ENCODE data around the gene FMNL2.

FMNL2 gene

DNA sequence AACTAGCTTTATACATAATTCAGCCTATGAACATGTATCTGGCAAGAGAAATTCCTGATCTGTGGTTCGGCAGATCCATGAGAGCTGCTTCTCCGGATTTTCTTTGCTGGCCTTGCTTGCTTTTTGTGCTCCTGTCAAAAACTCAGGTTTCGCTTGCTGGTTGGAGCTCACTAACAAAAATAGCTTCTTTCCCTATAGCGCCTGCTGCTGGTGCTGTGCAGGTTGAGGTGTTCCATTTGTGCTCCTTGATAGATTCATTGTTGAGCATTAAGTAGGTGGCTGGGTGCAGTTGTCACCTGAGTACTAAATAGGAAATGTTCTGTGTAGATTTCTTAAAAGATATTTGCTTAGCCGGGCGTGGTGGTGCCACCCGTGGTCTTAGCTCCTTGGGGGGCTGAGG lies 234.2 kb downstream of the FMNL2 start:
- Histone ChIP-seq H3K4me1 (ENCODE audit: control insufficient read depth in 2 of 2, insufficient read depth in 2 of 2, low read length in 2 of 2) (no peaks in the 10 kb centered on the region), H3K36me3 (ENCODE audit: control insufficient read depth in 2 of 2, insufficient read depth in 2 of 2, low read length in 2 of 2) (no peaks in the 10 kb centered on the region), H3K27me3 (ENCODE audit: control insufficient read depth in 2 of 2, insufficient read depth in 2 of 2, low read length in 2 of 2) (no peaks in the 10 kb centered on the region), H3K9ac (ENCODE audit: low read depth in 1 of 2, low read length in 2 of 2) (no peak overlapping the region), H3K4me3 (ENCODE audit: low read length in 2 of 2) (no peak overlapping the region), H3K9me3 (ENCODE audit: control insufficient read depth in 2 of 2, low read length in 2 of 2) (no peaks in the 10 kb centered on the region), H3K27ac (ENCODE audit: low read depth in 2 of 2, low read length in 2 of 2) (no peak overlapping the region)

DNA sequence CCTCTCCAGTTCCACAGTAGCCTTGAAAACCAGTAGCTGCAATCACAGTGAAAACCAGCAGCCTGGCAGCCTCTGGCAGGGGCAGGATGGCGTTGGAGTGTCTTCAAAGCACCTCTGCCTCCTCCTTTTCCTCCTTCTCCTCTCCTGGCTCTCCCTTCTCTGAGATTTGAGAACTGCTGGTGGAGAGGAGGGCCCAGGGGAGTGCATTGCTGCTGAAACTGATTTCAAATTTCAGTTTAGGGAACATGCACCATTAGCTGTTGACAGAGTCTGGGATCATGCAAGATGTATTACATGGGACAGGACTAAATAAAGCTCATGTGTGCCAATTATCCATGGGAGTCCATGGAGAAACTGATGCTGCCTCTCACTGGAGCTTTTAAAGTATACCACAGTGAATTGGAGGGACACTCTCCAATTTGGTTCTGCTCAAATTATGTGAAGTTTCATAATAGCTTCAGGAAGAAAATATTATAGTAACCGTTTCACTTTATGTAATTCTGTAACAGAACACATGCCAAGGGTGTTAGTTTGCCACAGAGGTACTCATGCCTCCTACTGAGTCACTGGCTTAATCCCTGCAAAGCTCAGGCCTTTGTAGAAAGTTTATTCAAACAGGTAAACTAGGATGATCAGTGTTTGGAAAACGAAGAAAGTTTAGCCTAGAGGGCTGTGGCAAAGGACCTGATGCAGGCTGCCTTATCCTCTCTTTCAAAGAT lies 236.2 kb downstream of the FMNL2 start:
- H3K9ac ChIP-seq (ENCODE audit: low read depth in 1 of 2, low read length in 2 of 2), result no peak overlapping the region
- H3K27ac ChIP-seq (ENCODE audit: low read depth in 2 of 2, low read length in 2 of 2), result no peak overlapping the region
- H3K4me3 ChIP-seq (ENCODE audit: low read length in 2 of 2), result no peak overlapping the region
- no peaks in the 10 kb centered on the region for H3K27me3 ChIP-seq (ENCODE audit: control insufficient read depth in 2 of 2, insufficient read depth in 2 of 2, low read length in 2 of 2)
- H3K36me3 ChIP-seq (ENCODE audit: control insufficient read depth in 2 of 2, insufficient read depth in 2 of 2, low read length in 2 of 2), result no peaks in the 10 kb centered on the region
- H3K4me1 ChIP-seq (ENCODE audit: control insufficient read depth in 2 of 2, insufficient read depth in 2 of 2, low read length in 2 of 2), result no peaks in the 10 kb centered on the region
- no peaks in the 10 kb centered on the region for H3K9me3 ChIP-seq (ENCODE audit: control insufficient read depth in 2 of 2, low read length in 2 of 2)

- H3K27ac ChIP-seq (ENCODE audit: low read depth in 2 of 2, low read length in 2 of 2), result no peak overlapping the region
- no peaks in the 10 kb centered on the region for H3K4me1 ChIP-seq (ENCODE audit: control insufficient read depth in 2 of 2, insufficient read depth in 2 of 2, low read length in 2 of 2)
- no peaks in the 10 kb centered on the region for H3K36me3 ChIP-seq (ENCODE audit: control insufficient read depth in 2 of 2, insufficient read depth in 2 of 2, low read length in 2 of 2)
- H3K27me3 ChIP-seq (ENCODE audit: control insufficient read depth in 2 of 2, insufficient read depth in 2 of 2, low read length in 2 of 2), result no peaks in the 10 kb centered on the region
- H3K4me3 ChIP-seq (ENCODE audit: low read length in 2 of 2), result no peak overlapping the region
- no peaks in the 10 kb centered on the region for H3K9me3 ChIP-seq (ENCODE audit: control insufficient read depth in 2 of 2, low read length in 2 of 2)
- H3K9ac ChIP-seq (ENCODE audit: low read depth in 1 of 2, low read length in 2 of 2), result no peak overlapping the region
Observed at GRCh38 chr2:152572031-152572430, 237.1 kb downstream of the FMNL2 start.

- H3K36me3 ChIP-seq (ENCODE audit: control insufficient read depth in 2 of 2, insufficient read depth in 2 of 2, low read length in 2 of 2), result no peaks in the 10 kb centered on the region
- H3K27me3 ChIP-seq (ENCODE audit: control insufficient read depth in 2 of 2, insufficient read depth in 2 of 2, low read length in 2 of 2), result no peaks in the 10 kb centered on the region
- H3K4me3 ChIP-seq (ENCODE audit: low read length in 2 of 2), result no peak overlapping the region
- no peaks in the 10 kb centered on the region for H3K9me3 ChIP-seq (ENCODE audit: control insufficient read depth in 2 of 2, low read length in 2 of 2)
- no peak overlapping the region for H3K9ac ChIP-seq (ENCODE audit: low read depth in 1 of 2, low read length in 2 of 2)
- H3K27ac ChIP-seq (ENCODE audit: low read depth in 2 of 2, low read length in 2 of 2), result no peak overlapping the region
- no peaks in the 10 kb centered on the region for H3K4me1 ChIP-seq (ENCODE audit: control insufficient read depth in 2 of 2, insufficient read depth in 2 of 2, low read length in 2 of 2)
Observed at GRCh38 chr2:152573168-152573567, 238.2 kb downstream of the FMNL2 start.

DNA sequence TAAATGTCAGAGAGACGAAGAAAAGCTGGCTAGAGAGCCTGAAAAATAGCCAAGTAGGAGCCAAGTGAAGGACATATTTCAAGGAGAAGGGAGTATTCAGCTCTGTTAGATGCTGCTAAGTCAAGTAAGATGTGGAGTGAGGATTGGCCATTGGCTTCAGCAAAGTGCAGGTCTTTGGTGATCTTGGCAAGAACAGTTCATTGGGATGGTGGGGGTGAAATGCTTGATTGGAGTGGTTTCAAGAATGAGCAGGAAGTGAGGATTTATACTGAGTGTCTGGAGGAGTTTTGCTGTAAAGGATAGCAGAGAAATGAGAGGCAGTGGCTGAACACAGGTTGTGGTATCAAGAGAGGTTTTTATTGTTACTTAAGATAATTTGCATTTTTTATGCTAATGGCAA lies 242.6 kb downstream of the FMNL2 start:
- H3K9me3 ChIP-seq (ENCODE audit: control insufficient read depth in 2 of 2, low read length in 2 of 2), result no peaks in the 10 kb centered on the region
- no peak overlapping the region for H3K27ac ChIP-seq (ENCODE audit: low read depth in 2 of 2, low read length in 2 of 2)
- no peaks in the 10 kb centered on the region for H3K27me3 ChIP-seq (ENCODE audit: control insufficient read depth in 2 of 2, insufficient read depth in 2 of 2, low read length in 2 of 2)
- H3K9ac ChIP-seq (ENCODE audit: low read depth in 1 of 2, low read length in 2 of 2), result no peak overlapping the region
- no peak overlapping the region for H3K4me3 ChIP-seq (ENCODE audit: low read length in 2 of 2)
- no peaks in the 10 kb centered on the region for H3K36me3 ChIP-seq (ENCODE audit: control insufficient read depth in 2 of 2, insufficient read depth in 2 of 2, low read length in 2 of 2)
- H3K4me1 ChIP-seq (ENCODE audit: control insufficient read depth in 2 of 2, insufficient read depth in 2 of 2, low read length in 2 of 2), result no peaks in the 10 kb centered on the region

- no peak overlapping the region for H3K27ac ChIP-seq (ENCODE audit: low read depth in 2 of 2, low read length in 2 of 2)
Observed at GRCh38 chr2:152578573-152578972, 243.6 kb downstream of the FMNL2 start.

GRCh38 chr2:152580714-152581113 lies 245.7 kb downstream of the FMNL2 start:
- H3K27me3 ChIP-seq (ENCODE audit: control insufficient read depth in 2 of 2, insufficient read depth in 2 of 2, low read length in 2 of 2), result no peaks in the 10 kb centered on the region
- H3K9ac ChIP-seq (ENCODE audit: low read depth in 1 of 2, low read length in 2 of 2), result no peak overlapping the region
- H3K9me3 ChIP-seq (ENCODE audit: control insufficient read depth in 2 of 2, low read length in 2 of 2), result no peaks in the 10 kb centered on the region
- H3K4me1 ChIP-seq (ENCODE audit: control insufficient read depth in 2 of 2, insufficient read depth in 2 of 2, low read length in 2 of 2), result no peaks in the 10 kb centered on the region
- no peaks in the 10 kb centered on the region for H3K36me3 ChIP-seq (ENCODE audit: control insufficient read depth in 2 of 2, insufficient read depth in 2 of 2, low read length in 2 of 2)
- H3K4me3 ChIP-seq (ENCODE audit: low read length in 2 of 2), result no peak overlapping the region
- H3K27ac ChIP-seq (ENCODE audit: low read depth in 2 of 2, low read length in 2 of 2), result no peak overlapping the region

More at GRCh38 chr2:152578573-152578972, 243.6 kb downstream of the FMNL2 start:
- Histone ChIP-seq H3K9me3 (ENCODE audit: control insufficient read depth in 2 of 2, low read length in 2 of 2) (no peaks in the 10 kb centered on the region), H3K36me3 (ENCODE audit: control insufficient read depth in 2 of 2, insufficient read depth in 2 of 2, low read length in 2 of 2) (no peaks in the 10 kb centered on the region), H3K4me1 (ENCODE audit: control insufficient read depth in 2 of 2, insufficient read depth in 2 of 2, low read length in 2 of 2) (no peaks in the 10 kb centered on the region), H3K27me3 (ENCODE audit: control insufficient read depth in 2 of 2, insufficient read depth in 2 of 2, low read length in 2 of 2) (no peaks in the 10 kb centered on the region), H3K9ac (ENCODE audit: low read depth in 1 of 2, low read length in 2 of 2) (no peak overlapping the region), H3K4me3 (ENCODE audit: low read length in 2 of 2) (no peak overlapping the region)

- H3K36me3 ChIP-seq (ENCODE audit: control insufficient read depth in 2 of 2, insufficient read depth in 2 of 2, low read length in 2 of 2), result no peaks in the 10 kb centered on the region
- H3K9me3 ChIP-seq (ENCODE audit: control insufficient read depth in 2 of 2, low read length in 2 of 2), result no peaks in the 10 kb centered on the region
- H3K4me3 ChIP-seq (ENCODE audit: low read length in 2 of 2), result no peak overlapping the region
- H3K27ac ChIP-seq (ENCODE audit: low read depth in 2 of 2, low read length in 2 of 2), result no peak overlapping the region
- H3K9ac ChIP-seq (ENCODE audit: low read depth in 1 of 2, low read length in 2 of 2), result no peak overlapping the region
- H3K27me3 ChIP-seq (ENCODE audit: control insufficient read depth in 2 of 2, insufficient read depth in 2 of 2, low read length in 2 of 2), result no peaks in the 10 kb centered on the region
- no peaks in the 10 kb centered on the region for H3K4me1 ChIP-seq (ENCODE audit: control insufficient read depth in 2 of 2, insufficient read depth in 2 of 2, low read length in 2 of 2)
Observed at GRCh38 chr2:152581360-152581759, 246.4 kb downstream of the FMNL2 start.

GRCh38 chr2:152582081-152582480 lies 247.1 kb downstream of the FMNL2 start:
- Histone ChIP-seq H3K27me3 (ENCODE audit: control insufficient read depth in 2 of 2, insufficient read depth in 2 of 2, low read length in 2 of 2) (no peaks in the 10 kb centered on the region), H3K4me3 (ENCODE audit: low read length in 2 of 2) (no peak overlapping the region), H3K27ac (ENCODE audit: low read depth in 2 of 2, low read length in 2 of 2) (no peak overlapping the region), H3K9me3 (ENCODE audit: control insufficient read depth in 2 of 2, low read length in 2 of 2) (no peaks in the 10 kb centered on the region), H3K36me3 (ENCODE audit: control insufficient read depth in 2 of 2, insufficient read depth in 2 of 2, low read length in 2 of 2) (no peaks in the 10 kb centered on the region), H3K9ac (ENCODE audit: low read depth in 1 of 2, low read length in 2 of 2) (no peak overlapping the region), H3K4me1 (ENCODE audit: control insufficient read depth in 2 of 2, insufficient read depth in 2 of 2, low read length in 2 of 2) (no peaks in the 10 kb centered on the region)

- Histone ChIP-seq H3K9me3 (ENCODE audit: control insufficient read depth in 2 of 2, low read length in 2 of 2) (no peaks in the 10 kb centered on the region), H3K36me3 (ENCODE audit: control insufficient read depth in 2 of 2, insufficient read depth in 2 of 2, low read length in 2 of 2) (no peaks in the 10 kb centered on the region), H3K27me3 (ENCODE audit: control insufficient read depth in 2 of 2, insufficient read depth in 2 of 2, low read length in 2 of 2) (no peaks in the 10 kb centered on the region), H3K27ac (ENCODE audit: low read depth in 2 of 2, low read length in 2 of 2) (no peak overlapping the region), H3K9ac (ENCODE audit: low read depth in 1 of 2, low read length in 2 of 2) (no peak overlapping the region), H3K4me3 (ENCODE audit: low read length in 2 of 2) (no peak overlapping the region), H3K4me1 (ENCODE audit: control insufficient read depth in 2 of 2, insufficient read depth in 2 of 2, low read length in 2 of 2) (no peaks in the 10 kb centered on the region)
Observed at GRCh38 chr2:152583512-152584229, 248.7 kb downstream of the FMNL2 start.
